Measurements from ENCODE around the gene AUNIP. TPM values are rescaled to one million over a fixed set of nuclear protein-coding genes. Genes with fewer than 3 reads are reported as not detected.

The AUNIP gene
- total RNA-seq, 2 donors from 2014 or later: 0.32 to 4.3 TPM

DNA sequence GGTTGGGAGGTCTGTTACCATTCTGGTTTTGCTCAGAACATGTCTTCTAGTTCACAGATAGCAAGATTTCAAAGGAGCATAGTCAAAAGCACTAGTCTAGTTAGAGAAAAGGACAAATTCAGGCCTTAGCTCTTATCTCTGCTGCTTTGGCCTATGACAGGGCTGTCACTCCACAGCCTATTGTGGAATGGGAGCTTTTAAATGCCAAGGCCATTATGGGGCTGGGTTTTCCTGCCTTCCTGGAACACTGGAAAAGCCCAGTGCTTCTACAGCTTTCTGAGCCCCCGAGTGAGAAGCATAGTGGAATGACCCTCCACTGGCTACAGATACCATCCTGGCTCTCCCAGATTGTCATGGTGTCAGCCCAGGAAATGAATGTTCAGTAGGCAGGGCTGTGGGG, 30.2 kb downstream of the AUNIP start:
- no peak for DNase-seq (ENCODE audit: low spot score)
- peaks cover 10 to 55% of the 10 kb centered on the region in 2 donors for H3K36me3 ChIP-seq
- H3K27me3 ChIP-seq (replicated peaks; ENCODE audit: insufficient read depth): no peaks in the 10 kb centered on the region
- intact Hi-C loops (cut with DNase I): no loop called here
- no peak overlapping the region for H3K4me3 ChIP-seq
- TF ChIP-seq POLR2A (IDR thresholded peaks at IDR 0.05) (no peak), POLR2AphosphoS5 (IDR thresholded peaks at IDR 0.05) (no peak)
- TF ChIP-seq, protein P1, sequence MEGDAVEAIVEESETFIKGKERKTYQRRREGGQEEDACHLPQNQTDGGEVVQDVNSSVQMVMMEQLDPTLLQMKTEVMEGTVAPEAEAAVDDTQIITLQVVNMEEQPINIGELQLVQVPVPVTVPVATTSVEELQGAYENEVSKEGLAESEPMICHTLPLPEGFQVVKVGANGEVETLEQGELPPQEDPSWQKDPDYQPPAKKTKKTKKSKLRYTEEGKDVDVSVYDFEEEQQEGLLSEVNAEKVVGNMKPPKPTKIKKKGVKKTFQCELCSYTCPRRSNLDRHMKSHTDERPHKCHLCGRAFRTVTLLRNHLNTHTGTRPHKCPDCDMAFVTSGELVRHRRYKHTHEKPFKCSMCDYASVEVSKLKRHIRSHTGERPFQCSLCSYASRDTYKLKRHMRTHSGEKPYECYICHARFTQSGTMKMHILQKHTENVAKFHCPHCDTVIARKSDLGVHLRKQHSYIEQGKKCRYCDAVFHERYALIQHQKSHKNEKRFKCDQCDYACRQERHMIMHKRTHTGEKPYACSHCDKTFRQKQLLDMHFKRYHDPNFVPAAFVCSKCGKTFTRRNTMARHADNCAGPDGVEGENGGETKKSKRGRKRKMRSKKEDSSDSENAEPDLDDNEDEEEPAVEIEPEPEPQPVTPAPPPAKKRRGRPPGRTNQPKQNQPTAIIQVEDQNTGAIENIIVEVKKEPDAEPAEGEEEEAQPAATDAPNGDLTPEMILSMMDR (IDR thresholded peaks at IDR 0.05): no peak
- WGBS: 100% methylated on average over 1 of the region's 1 CpG
- no peaks in the 10 kb centered on the region for H3K4me1 ChIP-seq (replicated peaks)
- no peaks in the 10 kb centered on the region for H3K9me3 ChIP-seq
- H3K27ac ChIP-seq: no peak overlapping the region

DNA sequence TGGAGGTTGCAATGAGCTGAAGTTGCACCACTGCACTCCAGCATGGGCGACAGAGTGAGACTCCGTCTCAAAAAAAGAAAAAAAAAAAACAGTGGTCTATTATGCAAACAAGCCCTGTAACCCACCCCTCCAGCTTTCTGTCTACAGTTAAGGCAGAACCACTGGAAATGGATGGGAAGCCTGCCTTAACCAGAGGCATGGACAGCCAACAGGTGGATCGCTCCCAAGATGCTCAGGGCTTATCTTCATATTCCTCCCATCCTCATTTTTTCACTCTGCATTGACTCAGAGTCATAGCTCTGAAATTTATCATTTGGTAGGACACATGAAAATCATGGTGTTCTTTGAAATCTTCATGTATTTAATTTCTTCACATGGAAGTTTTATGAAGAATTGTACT, 30.8 kb downstream of the AUNIP start:
- Histone ChIP-seq H3K27me3 (replicated peaks; ENCODE audit: insufficient read depth) (no peaks in the 10 kb centered on the region), H3K27ac (no peak overlapping the region), H3K4me1 (replicated peaks) (no peaks in the 10 kb centered on the region), H3K36me3 (peaks cover 10 to 55% of the 10 kb centered on the region in 2 donors), H3K4me3 (no peak overlapping the region), H3K9me3 (no peaks in the 10 kb centered on the region)
- no peak for TF ChIP-seq POLR2AphosphoS5 (IDR thresholded peaks at IDR 0.05)
- TF ChIP-seq POLR2A (IDR thresholded peaks at IDR 0.05): no peak
- TF ChIP-seq, protein P1 (IDR thresholded peaks at IDR 0.05): no peak
- 59% methylated on average over 3 of the region's 3 CpGs for WGBS
- no peak for DNase-seq (ENCODE audit: low spot score)
- intact Hi-C loops (cut with DNase I): no loop called here

DNA sequence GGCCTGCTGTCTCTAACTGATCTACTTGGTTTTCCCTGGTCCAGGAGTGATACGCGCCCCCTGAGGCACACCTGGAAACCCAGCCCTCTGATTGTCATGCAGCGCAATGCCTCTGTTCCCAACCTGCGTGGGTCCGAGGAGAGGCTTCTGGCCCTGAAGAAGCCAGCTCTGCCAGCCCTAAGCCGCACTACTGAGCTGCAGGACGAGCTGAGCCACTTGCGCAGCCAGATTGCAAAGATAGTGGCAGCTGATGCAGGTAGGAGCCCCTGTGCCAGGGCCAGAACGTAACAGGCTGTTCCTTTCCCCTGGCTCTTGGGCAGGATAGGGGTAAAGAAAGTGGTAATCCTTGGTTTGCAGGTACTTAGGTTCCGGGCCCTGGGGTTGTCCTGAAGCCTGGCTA, 32.7 kb downstream of the AUNIP start:
- H3K36me3 ChIP-seq: peaks cover 10 to 47% of the 10 kb centered on the region in 2 donors
- WGBS: 90% methylated on average over 10 of the region's 10 CpGs
- H3K4me1 ChIP-seq (replicated peaks): no peaks in the 10 kb centered on the region
- no peaks in the 10 kb centered on the region for H3K9me3 ChIP-seq
- H3K27ac ChIP-seq: no peak overlapping the region
- no peak overlapping the region for H3K4me3 ChIP-seq
- H3K27me3 ChIP-seq (replicated peaks; ENCODE audit: insufficient read depth): no peaks in the 10 kb centered on the region
- TF ChIP-seq POLR2AphosphoS5 (IDR thresholded peaks at IDR 0.05) (peak; percentile 26), POLR2A (IDR thresholded peaks at IDR 0.05) (no peak)
- intact Hi-C loops (cut with DNase I): no loop called here
- no peak for DNase-seq (ENCODE audit: low spot score)

DNA sequence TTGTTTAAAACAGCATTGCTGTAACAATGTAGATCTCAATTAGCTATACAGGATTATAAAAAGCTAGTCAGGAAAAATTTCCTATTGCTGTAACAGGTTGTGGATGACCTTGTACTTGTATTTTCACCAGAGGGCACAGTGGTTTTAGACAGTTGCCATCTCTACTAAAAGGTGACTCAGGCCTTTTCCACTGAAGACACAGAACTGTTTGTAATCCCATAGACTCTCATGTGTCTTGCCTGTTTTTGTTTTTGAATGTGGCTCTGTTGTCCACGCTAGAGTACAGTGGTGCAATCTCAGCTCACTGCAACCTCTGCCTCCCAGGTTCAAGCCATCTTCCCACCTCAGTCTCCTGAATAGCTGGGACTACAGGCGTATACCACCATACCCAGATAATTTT, 33.7 kb downstream of the AUNIP start:
- no peaks in the 10 kb centered on the region for H3K9me3 ChIP-seq
- H3K27me3 ChIP-seq (replicated peaks; ENCODE audit: insufficient read depth): no peaks in the 10 kb centered on the region
- H3K27ac ChIP-seq: no peak overlapping the region
- TF ChIP-seq POLR2AphosphoS5 (IDR thresholded peaks at IDR 0.05) (no peak), POLR2A (IDR thresholded peaks at IDR 0.05) (no peak)
- TF ChIP-seq, protein P1 (IDR thresholded peaks at IDR 0.05): no peak
- intact Hi-C loops (cut with DNase I): no loop called here
- peaks cover 3% of the 10 kb centered on the region for H3K4me1 ChIP-seq (replicated peaks)
- 98% methylated on average over 2 of the region's 2 CpGs for WGBS
- no peak overlapping the region for H3K4me3 ChIP-seq
- peaks cover 10 to 40% of the 10 kb centered on the region in 2 donors for H3K36me3 ChIP-seq
- DNase-seq (ENCODE audit: low spot score): no peak

DNA sequence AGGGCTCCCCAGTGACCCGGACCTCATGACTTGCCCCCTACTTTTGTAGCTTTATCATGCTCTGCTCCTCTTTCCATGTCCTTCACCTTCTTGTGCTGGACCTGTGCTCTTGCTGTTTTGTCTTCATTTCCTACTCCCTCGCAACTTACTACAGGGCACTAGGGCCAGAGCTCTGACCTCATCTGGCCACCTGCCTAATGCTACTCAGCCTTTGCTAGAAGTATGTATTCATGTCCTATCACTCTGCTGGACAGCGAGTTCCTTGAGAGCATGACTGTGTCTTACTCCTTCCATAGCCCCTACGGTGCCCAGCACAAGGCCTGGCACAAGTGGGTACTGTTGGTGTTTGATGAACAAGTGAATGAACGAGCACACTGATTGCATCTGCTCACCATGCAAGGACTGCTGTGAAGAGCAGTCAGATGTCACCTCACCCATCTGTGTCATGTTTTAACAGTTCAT, 37.6 kb downstream of the AUNIP start:
- TF ChIP-seq POLR2A (IDR thresholded peaks at IDR 0.05) (no peak), POLR2AphosphoS5 (IDR thresholded peaks at IDR 0.05) (no peak)
- TF ChIP-seq, protein P1 (IDR thresholded peaks at IDR 0.05): no peak
- no peak overlapping the region for H3K27ac ChIP-seq
- intact Hi-C loops (cut with DNase I): no loop called here
- no peaks in the 10 kb centered on the region for H3K9me3 ChIP-seq
- WGBS: 54% methylated on average over 5 of the region's 5 CpGs
- H3K27me3 ChIP-seq (replicated peaks; ENCODE audit: insufficient read depth): no peaks in the 10 kb centered on the region
- H3K4me3 ChIP-seq: peak overlapping the region in 1 of 2 donors; percentile 86
- no peak for DNase-seq (ENCODE audit: low spot score)
- H3K4me1 ChIP-seq (replicated peaks): peaks cover 11% of the 10 kb centered on the region
- H3K36me3 ChIP-seq: peaks cover 0 to 3% of the 10 kb centered on the region in 2 donors

Data from prostate gland (tissue), 2 donors.